HUES48 (cell line): ENCODE data around the gene CD244.
"Not testable (repeated sequence)": the region's sequence is repeated elsewhere in the genome, so short reads cannot be mapped to it uniquely, and the experiment has no call there.

Experiments used
- H3K27ac ChIP-seq: one replicate; pipeline ENCODE4 v1.7.0; 2013; ENCODE audit warnings: low read depth, low read length, inconsistent platforms
- H3K27me3 ChIP-seq: 2 replicates; pipeline ENCODE4 v1.6.1; 2013; ENCODE audit warnings: mild to moderate bottlenecking, low read length; ENCODE audit not compliant: control insufficient read depth, insufficient read depth
- H3K36me3 ChIP-seq: 2 replicates; pipeline ENCODE4 v1.6.1; 2013; ENCODE audit warnings: low read length; ENCODE audit not compliant: control insufficient read depth, insufficient read depth
- H3K4me1 ChIP-seq: 2 replicates; pipeline ENCODE4 v1.6.1; 2013; ENCODE audit warnings: mild to moderate bottlenecking, low read length; ENCODE audit not compliant: control insufficient read depth, insufficient read depth
- H3K4me3 ChIP-seq: 2 replicates; pipeline ENCODE4 v1.5.1; 2013; ENCODE audit warnings: mild to moderate bottlenecking, low read depth, low read length
- H3K9ac ChIP-seq: 2 replicates; pipeline ENCODE4 v1.6.1; 2013; ENCODE audit warnings: mild to moderate bottlenecking, low read depth, low read length, moderate library complexity
- H3K9me3 ChIP-seq: 2 replicates; pipeline ENCODE4 v1.6.1; 2013; ENCODE audit warnings: low read length; ENCODE audit not compliant: control insufficient read depth, insufficient read depth

CD244 gene

GRCh38 chr1:160862203-160863060 is at the start of gene CD244:
Gene CD244 (minus strand): TSS chr1:160862887. CDS start chr1:160862677, 210 bp downstream.
- Histone ChIP-seq H3K27ac (no peak within 1 kb of the TSS), H3K9ac (no peak within 1 kb of the TSS), H3K27me3 (no peaks in the 10 kb centered on the region), H3K36me3 (no peaks in the 10 kb centered on the region), H3K4me3 (no peak within 1 kb of the TSS), H3K9me3 (no peaks in the 10 kb centered on the region), H3K4me1 (no peaks in the 10 kb centered on the region)

GRCh38 chr1:160911925-160912324 is 49.2 kb upstream of the CD244 start:
- no peak overlapping the region for H3K9ac ChIP-seq
- H3K4me1 ChIP-seq: peaks cover 23% of the 10 kb centered on the region
- H3K9me3 ChIP-seq: no peaks in the 10 kb centered on the region
- no peaks in the 10 kb centered on the region for H3K27me3 ChIP-seq
- H3K27ac ChIP-seq: no peak overlapping the region
- H3K4me3 ChIP-seq: no peak overlapping the region
- H3K36me3 ChIP-seq: no peaks in the 10 kb centered on the region

- H3K27me3 ChIP-seq: no peaks in the 10 kb centered on the region
- H3K9ac ChIP-seq: no peak overlapping the region
Measured at GRCh38 chr1:160911441-160911840, 48.8 kb upstream of the CD244 start.

GRCh38 chr1:160910170-160910750 is 47.6 kb upstream of the CD244 start:
- Histone ChIP-seq H3K9me3 (no peaks in the 10 kb centered on the region), H3K9ac (no peak overlapping the region), H3K27me3 (no peaks in the 10 kb centered on the region), H3K36me3 (no peaks in the 10 kb centered on the region), H3K4me3 (no peak overlapping the region), H3K27ac (no peak overlapping the region), H3K4me1 (peaks cover 23% of the 10 kb centered on the region)

More at GRCh38 chr1:160911441-160911840, 48.8 kb upstream of the CD244 start:
- Histone ChIP-seq H3K27ac (no peak overlapping the region), H3K4me3 (no peak overlapping the region), H3K4me1 (peaks cover 23% of the 10 kb centered on the region), H3K36me3 (no peaks in the 10 kb centered on the region), H3K9me3 (no peaks in the 10 kb centered on the region)

GRCh38 chr1:160907976-160908375 is 45.3 kb upstream of the CD244 start:
- peaks cover 8% of the 10 kb centered on the region for H3K4me1 ChIP-seq
- no peak overlapping the region for H3K27ac ChIP-seq
- H3K4me3 ChIP-seq: no peak overlapping the region
- no peaks in the 10 kb centered on the region for H3K36me3 ChIP-seq
- no peaks in the 10 kb centered on the region for H3K27me3 ChIP-seq
- H3K9ac ChIP-seq: no peak overlapping the region
- H3K9me3 ChIP-seq: no peaks in the 10 kb centered on the region

GRCh38 chr1:160905617-160905989 is 42.9 kb upstream of the CD244 start:
- Histone ChIP-seq H3K4me1 (no peaks in the 10 kb centered on the region), H3K4me3 (no peak overlapping the region), H3K27me3 (no peaks in the 10 kb centered on the region), H3K36me3 (no peaks in the 10 kb centered on the region), H3K9ac (no peak overlapping the region), H3K27ac (no peak overlapping the region), H3K9me3 (no peaks in the 10 kb centered on the region)

GRCh38 chr1:160904783-160905616 is 42.3 kb upstream of the CD244 start:
- H3K9me3 ChIP-seq: no peaks in the 10 kb centered on the region
- H3K9ac ChIP-seq: no peak overlapping the region
- no peaks in the 10 kb centered on the region for H3K36me3 ChIP-seq
- H3K4me3 ChIP-seq: no peak overlapping the region
- H3K27ac ChIP-seq: no peak overlapping the region
- H3K4me1 ChIP-seq: no peaks in the 10 kb centered on the region
- H3K27me3 ChIP-seq: no peaks in the 10 kb centered on the region

GRCh38 chr1:160902251-160902650 is 39.6 kb upstream of the CD244 start:
- not testable (repeated sequence) for H3K4me1 ChIP-seq, H3K27ac ChIP-seq, H3K9ac ChIP-seq, H3K9me3 ChIP-seq, H3K36me3 ChIP-seq, H3K27me3 ChIP-seq, H3K4me3 ChIP-seq

GRCh38 chr1:160901768-160902167 is 39.1 kb upstream of the CD244 start:
- Histone ChIP-seq H3K4me1 (no peaks in the 10 kb centered on the region), H3K36me3 (no peaks in the 10 kb centered on the region), H3K9ac (no peak overlapping the region), H3K9me3 (no peaks in the 10 kb centered on the region), H3K27me3 (no peaks in the 10 kb centered on the region), H3K4me3 (no peak overlapping the region), H3K27ac (no peak overlapping the region)

- H3K9me3 ChIP-seq, H3K36me3 ChIP-seq, H3K9ac ChIP-seq: not testable (repeated sequence)
Measured at GRCh38 chr1:160900683-160901082, 38.0 kb upstream of the CD244 start.

More at GRCh38 chr1:160900683-160901082, 38.0 kb upstream of the CD244 start:
- H3K27ac ChIP-seq, H3K4me1 ChIP-seq, H3K27me3 ChIP-seq, H3K4me3 ChIP-seq: not testable (repeated sequence)
